22Rv1 (cell line): ENCODE data around the gene ERO1A.

Experiments
- H3K27ac ChIP-seq: fragments of 450-650 bp; 2 replicates; pipeline ENCODE4 v1.5.1; 2017
- ZFX ChIP-seq: fragments of 450-650 bp; IDR thresholded peaks from 2 replicates; pipeline ENCODE4 v1.6.1; 2017; ENCODE audit warnings: antibody characterized with exemption, borderline replicate concordance
- TF ChIP-seq, protein P1 (sequence below): fragments of 450-650 bp; IDR thresholded peaks from 2 replicates; pipeline ENCODE4 v1.5.1; 2017; ENCODE audit warnings: mild to moderate bottlenecking

Gene ERO1A

DNA sequence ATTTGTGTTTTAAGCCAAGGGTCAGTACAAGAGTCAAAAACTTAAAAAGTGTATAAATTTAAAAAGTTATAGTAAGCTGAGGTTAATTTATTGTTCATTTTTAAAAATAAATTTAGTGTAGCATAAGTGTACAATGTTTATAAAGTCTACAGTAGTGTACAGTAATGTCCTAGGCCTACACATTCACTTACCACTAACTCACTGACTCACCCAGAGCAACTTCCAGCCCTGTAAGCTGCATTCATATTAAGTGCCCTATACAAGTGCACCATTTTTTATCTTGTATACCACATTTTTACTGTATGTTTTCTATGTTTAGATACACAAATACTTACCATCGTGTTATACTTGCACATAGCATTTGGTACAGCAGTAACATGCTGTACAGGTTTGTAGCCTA, 105.0 kb downstream of the ERO1A start:
- no peak overlapping the region for H3K27ac ChIP-seq
- TF ChIP-seq, protein P1, sequence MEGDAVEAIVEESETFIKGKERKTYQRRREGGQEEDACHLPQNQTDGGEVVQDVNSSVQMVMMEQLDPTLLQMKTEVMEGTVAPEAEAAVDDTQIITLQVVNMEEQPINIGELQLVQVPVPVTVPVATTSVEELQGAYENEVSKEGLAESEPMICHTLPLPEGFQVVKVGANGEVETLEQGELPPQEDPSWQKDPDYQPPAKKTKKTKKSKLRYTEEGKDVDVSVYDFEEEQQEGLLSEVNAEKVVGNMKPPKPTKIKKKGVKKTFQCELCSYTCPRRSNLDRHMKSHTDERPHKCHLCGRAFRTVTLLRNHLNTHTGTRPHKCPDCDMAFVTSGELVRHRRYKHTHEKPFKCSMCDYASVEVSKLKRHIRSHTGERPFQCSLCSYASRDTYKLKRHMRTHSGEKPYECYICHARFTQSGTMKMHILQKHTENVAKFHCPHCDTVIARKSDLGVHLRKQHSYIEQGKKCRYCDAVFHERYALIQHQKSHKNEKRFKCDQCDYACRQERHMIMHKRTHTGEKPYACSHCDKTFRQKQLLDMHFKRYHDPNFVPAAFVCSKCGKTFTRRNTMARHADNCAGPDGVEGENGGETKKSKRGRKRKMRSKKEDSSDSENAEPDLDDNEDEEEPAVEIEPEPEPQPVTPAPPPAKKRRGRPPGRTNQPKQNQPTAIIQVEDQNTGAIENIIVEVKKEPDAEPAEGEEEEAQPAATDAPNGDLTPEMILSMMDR: no peak
- no peak for TF ChIP-seq ZFX
